ENCODE measurements around the gene SKP1.

DNA sequence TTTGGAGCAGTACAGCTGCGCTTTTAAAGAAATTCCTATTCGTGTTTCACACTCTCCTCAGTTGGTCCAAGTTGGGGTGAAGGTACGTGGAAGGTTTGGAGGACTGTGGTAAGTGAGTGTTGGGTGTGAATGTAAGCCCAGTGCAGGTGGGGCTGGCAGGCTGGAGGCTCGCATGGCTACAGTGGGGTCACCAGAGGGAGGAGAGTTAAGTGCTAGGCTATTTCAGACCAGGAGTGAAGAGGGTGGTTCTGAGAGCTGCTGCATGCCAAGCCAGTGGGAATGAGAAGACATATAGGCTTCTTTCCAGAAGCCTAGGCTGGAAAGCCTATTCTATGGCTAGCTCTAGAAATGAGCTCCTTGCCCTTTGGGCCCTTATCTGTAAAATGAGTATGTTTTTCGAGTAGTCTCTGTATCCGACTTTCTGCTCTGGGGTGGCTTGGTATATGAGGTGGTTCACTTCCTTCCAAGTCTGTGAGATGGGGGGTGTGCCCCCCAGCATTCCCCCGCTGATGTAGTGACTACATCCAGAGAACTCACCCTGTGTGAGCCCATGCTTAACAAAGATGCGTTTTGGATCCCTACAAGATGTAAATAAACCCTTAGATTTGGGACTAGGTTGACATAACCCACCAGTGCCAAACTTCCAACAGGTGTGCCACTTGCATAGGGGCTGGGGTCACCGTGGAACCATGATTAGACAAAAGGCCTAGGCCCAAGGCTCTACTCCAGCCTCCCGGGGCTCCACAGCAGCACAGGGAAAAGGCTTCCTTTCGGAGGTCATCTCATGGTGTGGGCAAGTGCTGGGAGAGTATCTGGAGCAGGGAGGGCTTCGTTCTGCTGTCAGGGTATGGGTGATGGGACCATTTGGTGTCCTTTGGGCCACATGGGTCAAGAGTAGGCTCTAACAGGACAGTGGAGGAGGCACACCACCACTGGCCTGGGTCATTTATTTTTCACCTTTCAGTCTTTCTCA lies 59.7 kb downstream of the SKP1 start:
- TF ChIP-seq EZH2 (IDR thresholded peaks at IDR 0.05), result no peak
- TF ChIP-seq, protein P1, sequence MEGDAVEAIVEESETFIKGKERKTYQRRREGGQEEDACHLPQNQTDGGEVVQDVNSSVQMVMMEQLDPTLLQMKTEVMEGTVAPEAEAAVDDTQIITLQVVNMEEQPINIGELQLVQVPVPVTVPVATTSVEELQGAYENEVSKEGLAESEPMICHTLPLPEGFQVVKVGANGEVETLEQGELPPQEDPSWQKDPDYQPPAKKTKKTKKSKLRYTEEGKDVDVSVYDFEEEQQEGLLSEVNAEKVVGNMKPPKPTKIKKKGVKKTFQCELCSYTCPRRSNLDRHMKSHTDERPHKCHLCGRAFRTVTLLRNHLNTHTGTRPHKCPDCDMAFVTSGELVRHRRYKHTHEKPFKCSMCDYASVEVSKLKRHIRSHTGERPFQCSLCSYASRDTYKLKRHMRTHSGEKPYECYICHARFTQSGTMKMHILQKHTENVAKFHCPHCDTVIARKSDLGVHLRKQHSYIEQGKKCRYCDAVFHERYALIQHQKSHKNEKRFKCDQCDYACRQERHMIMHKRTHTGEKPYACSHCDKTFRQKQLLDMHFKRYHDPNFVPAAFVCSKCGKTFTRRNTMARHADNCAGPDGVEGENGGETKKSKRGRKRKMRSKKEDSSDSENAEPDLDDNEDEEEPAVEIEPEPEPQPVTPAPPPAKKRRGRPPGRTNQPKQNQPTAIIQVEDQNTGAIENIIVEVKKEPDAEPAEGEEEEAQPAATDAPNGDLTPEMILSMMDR (IDR thresholded peaks at IDR 0.05), result no peak

All from neural progenitor cell (in vitro differentiated cells).